Kidney (tissue), 14 donors: ENCODE measurements around the gene C7orf57. TPM values are rescaled to one million over a fixed set of nuclear protein-coding genes. Genes with fewer than 3 reads are reported as not detected.

Experiments
- DNase-seq, 5 donors: peaks; one replicate each; pipeline ENCODE4 v3.0.0-alpha.2; 2013 to 2020
- FAIRE-seq: peaks from 2 replicates; lab custom pipeline; 2012; peaks lifted over from hg19 to GRCh38; lab: Jason Lieb, UNC
- H3K27ac ChIP-seq, 2 donors: one replicate each; pipeline ENCODE4 v1.7.0; 2013; ENCODE audit warnings: low read depth in 2 of 2, low read length in 2 of 2, inconsistent platforms in 1 of 2
- H3K27me3 ChIP-seq: one replicate; pipeline ENCODE4 v1.7.1; 2013; ENCODE audit warnings: low read length, inconsistent platforms; ENCODE audit not compliant: control insufficient read depth, insufficient read depth
- H3K36me3 ChIP-seq, 3 donors: one replicate each; pipeline versions ENCODE4 v1.7.0 to v1.7.1; 2013; ENCODE audit warnings: low read length in 3 of 3, control low read depth in 1 of 3, inconsistent platforms in 1 of 3; ENCODE audit not compliant: insufficient read depth in 3 of 3, control insufficient read depth in 2 of 3
- H3K4me1 ChIP-seq, 3 donors: one replicate each; pipeline versions ENCODE4 v1.7.0 to v1.7.1; 2013; ENCODE audit warnings: low read length in 3 of 3, inconsistent platforms in 1 of 3, low read depth in 1 of 3; ENCODE audit not compliant: control insufficient read depth in 2 of 3, insufficient read depth in 2 of 3
- H3K4me3 ChIP-seq, 3 donors: one replicate each; pipeline versions ENCODE4 v1.7.0 to v1.8.1; 2013; ENCODE audit warnings: low read length in 3 of 3, control low read depth in 1 of 3, inconsistent platforms in 1 of 3
- H3K9ac ChIP-seq, 3 donors: one replicate each; pipeline versions ENCODE4 v1.7.0 to v1.7.1; 2013; ENCODE audit warnings: low read length in 3 of 3, control low read depth in 1 of 3, inconsistent platforms in 1 of 3
- H3K9me3 ChIP-seq, 3 donors: one replicate each; pipeline versions ENCODE4 v1.7.0 to v1.7.1; 2013; ENCODE audit warnings: low read length in 3 of 3, control low read depth in 1 of 3, inconsistent platforms in 1 of 3; ENCODE audit not compliant: control insufficient read depth in 2 of 3, insufficient read depth in 1 of 3
- intact Hi-C: fragments of 100-400 bp; cut with DNase I; formaldehyde crosslinking; loops from one replicate; pipeline ENCODE4 v1.11.1; 2022
- polyA plus RNA-seq: library from polyadenylated mRNA; stranded (reverse); fragments of 350-450 nt; fragmentation: Illumina TruSeq; extraction: RNeasy Lipid Tissue Mini Kit (QIAGEN cat#74804); gene quantifications from one replicate; pipeline ENCODE4 v1.2.3, GENCODE V29; 2014; ENCODE audit warnings: low read depth, low replicate concordance; ENCODE audit not compliant: insufficient read depth
- total RNA-seq: library from RNA; stranded (reverse); fragmentation: NEBNext Ultra II Directional; extraction: Animal tissue kit (Norgen Biotek cat#: 25700); gene quantifications from one replicate; pipeline ENCODE4 v1.2.1, GENCODE V29; 2021
- TF ChIP-seq, protein P1 (sequence below): IDR thresholded peaks from 3 replicates; pipeline ENCODE4 v1.5.1; 2012; ENCODE audit warnings: mild to moderate bottlenecking, moderate library complexity, borderline replicate concordance; ENCODE audit not compliant: insufficient read depth; ENCODE audit errors: extremely low read depth
- donor health status: control.
- donor health status: control.
- donor health status: control.
- donor health status: control.
- donor health status: control.
- donor health status: DM: yes; HTN: yes; CAD: no.
- donor health status: Normal renal cell carcinoma (clear cell type).

C7orf57 gene
- total and polyA plus RNA-seq, 2 donors from 2014 or later = 0.63 TPM; not detected in 1

DNA sequence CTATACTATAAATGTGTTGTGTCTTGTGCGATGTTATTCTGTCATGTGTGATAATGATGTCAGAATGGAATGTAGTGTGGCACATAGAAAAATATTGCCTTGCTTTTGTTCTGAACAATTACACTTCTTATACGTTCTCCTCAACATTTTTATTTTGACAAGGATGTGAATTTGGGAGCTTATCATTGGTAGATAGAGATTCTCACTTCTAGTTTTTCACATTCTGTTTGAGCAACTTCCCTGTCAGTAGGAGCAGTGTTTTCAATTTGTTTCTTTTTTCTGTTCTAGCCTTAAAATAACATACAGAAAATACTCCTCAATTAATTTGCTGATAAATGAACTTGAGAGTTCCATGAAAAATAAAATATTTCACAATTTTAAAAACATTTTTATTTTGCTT is 24.0 kb upstream of the C7orf57 start:
- Histone ChIP-seq H3K9me3 (no peaks in the 10 kb centered on the region), H3K27me3 (no peaks in the 10 kb centered on the region), H3K27ac (no peak overlapping the region), H3K4me3 (no peak overlapping the region), H3K9ac (no peak overlapping the region), H3K4me1 (no peaks in the 10 kb centered on the region), H3K36me3 (no peaks in the 10 kb centered on the region)
- no peak for FAIRE-seq
- intact Hi-C loops = no loop called here
- TF ChIP-seq, protein P1, sequence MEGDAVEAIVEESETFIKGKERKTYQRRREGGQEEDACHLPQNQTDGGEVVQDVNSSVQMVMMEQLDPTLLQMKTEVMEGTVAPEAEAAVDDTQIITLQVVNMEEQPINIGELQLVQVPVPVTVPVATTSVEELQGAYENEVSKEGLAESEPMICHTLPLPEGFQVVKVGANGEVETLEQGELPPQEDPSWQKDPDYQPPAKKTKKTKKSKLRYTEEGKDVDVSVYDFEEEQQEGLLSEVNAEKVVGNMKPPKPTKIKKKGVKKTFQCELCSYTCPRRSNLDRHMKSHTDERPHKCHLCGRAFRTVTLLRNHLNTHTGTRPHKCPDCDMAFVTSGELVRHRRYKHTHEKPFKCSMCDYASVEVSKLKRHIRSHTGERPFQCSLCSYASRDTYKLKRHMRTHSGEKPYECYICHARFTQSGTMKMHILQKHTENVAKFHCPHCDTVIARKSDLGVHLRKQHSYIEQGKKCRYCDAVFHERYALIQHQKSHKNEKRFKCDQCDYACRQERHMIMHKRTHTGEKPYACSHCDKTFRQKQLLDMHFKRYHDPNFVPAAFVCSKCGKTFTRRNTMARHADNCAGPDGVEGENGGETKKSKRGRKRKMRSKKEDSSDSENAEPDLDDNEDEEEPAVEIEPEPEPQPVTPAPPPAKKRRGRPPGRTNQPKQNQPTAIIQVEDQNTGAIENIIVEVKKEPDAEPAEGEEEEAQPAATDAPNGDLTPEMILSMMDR = no peak
- DNase-seq = no peak

DNA sequence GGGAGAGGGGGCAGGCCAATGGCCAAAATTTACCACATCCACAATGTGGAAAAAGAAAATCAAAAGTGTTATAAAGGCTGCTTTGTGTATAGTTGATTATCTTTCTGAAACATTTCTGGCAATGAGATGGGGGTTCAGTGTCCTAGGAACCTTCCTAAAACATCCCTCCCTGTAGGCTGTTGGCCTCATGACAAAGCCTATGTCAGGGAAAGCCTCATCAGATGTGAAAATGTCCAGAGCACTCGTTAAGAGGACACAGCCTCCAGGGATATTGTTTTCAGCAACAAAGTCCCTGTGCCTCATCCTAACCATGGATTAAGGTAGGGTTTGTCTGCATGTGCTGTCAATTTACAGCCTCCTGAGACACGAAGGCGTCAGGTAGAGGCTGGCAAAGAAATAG is 23.4 kb upstream of the C7orf57 start:
- intact Hi-C loops = no loop called here
- Histone ChIP-seq H3K9me3 (no peaks in the 10 kb centered on the region), H3K27me3 (no peaks in the 10 kb centered on the region), H3K27ac (no peak overlapping the region), H3K4me1 (no peaks in the 10 kb centered on the region), H3K9ac (no peak overlapping the region), H3K36me3 (no peaks in the 10 kb centered on the region), H3K4me3 (no peak overlapping the region)
- DNase-seq (no peak), FAIRE-seq (no peak)
- TF ChIP-seq, protein P1 = no peak

DNA sequence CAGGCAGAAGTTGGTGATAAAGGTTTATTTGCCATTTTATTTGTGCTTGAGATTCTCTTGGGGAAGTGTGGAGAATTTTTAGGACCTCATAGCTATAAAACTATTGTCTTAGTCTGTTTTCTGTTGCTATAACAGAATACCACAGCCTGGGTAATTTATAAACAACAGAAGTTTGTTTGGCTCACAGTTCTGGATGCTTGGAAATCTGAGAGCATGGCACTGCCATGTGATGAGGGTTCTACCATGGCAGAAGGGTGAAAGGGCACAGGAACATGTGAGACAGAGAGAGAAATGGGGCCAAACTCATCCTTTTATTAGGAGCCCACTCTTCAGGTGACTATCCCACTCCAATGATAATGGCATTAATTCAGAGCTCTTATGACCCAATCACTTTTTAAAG is 18.7 kb upstream of the C7orf57 start:
- no peaks in the 10 kb centered on the region for H3K4me1 ChIP-seq
- H3K36me3 ChIP-seq = no peaks in the 10 kb centered on the region
- FAIRE-seq = no peak
- peaks cover 0 to 3% (median 0%) of the 10 kb centered on the region in 3 donors for H3K9me3 ChIP-seq
- H3K27ac ChIP-seq = no peak overlapping the region
- no peaks in the 10 kb centered on the region for H3K27me3 ChIP-seq
- DNase-seq = no peak
- no peak overlapping the region for H3K4me3 ChIP-seq
- H3K9ac ChIP-seq = no peak overlapping the region
- intact Hi-C loops = no loop called here
- TF ChIP-seq, protein P1 = no peak

DNA sequence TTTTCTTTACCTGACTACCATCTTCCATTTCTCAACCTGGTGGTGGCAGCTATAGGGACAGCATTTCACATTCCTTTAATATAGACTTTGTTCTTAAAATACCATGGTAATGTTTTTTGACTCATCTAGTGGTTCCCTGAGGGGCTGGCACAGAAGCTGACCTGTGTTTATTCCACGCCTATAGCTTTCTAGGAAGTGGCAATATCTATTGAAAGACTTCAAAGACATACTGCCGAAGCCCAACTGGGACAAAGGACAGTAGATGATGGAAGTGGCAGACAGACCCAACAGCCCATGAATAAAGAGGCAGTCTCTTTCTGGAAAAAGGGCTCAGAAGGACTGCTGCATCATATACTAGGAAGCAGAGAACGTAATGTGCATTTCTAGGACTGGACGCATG is 17.7 kb upstream of the C7orf57 start:
- H3K27ac ChIP-seq = no peak overlapping the region
- H3K9ac ChIP-seq = no peak overlapping the region
- FAIRE-seq = no peak
- intact Hi-C loops = no loop called here
- no peaks in the 10 kb centered on the region for H3K4me1 ChIP-seq
- H3K27me3 ChIP-seq = no peaks in the 10 kb centered on the region
- no peak for DNase-seq
- H3K4me3 ChIP-seq = no peak overlapping the region
- no peaks in the 10 kb centered on the region for H3K36me3 ChIP-seq
- peaks cover 0 to 3% (median 0%) of the 10 kb centered on the region in 3 donors for H3K9me3 ChIP-seq
- TF ChIP-seq, protein P1 = no peak
